Dendritic cell treated with granulocyte-macrophage colony-stimulating factor and Interleukin-4, amounts not matched to agents 40 ng/mL and 50 ng/mL, for 4 days (primary cell): ENCODE measurements around the gene HEATR5A.
"Not testable (repeated sequence)": the region's sequence is repeated elsewhere in the genome, so short reads cannot be mapped to it uniquely, and the experiment has no call there.

Experiments
- H3K27ac Mint-ChIP-seq: one replicate; pipeline ENCODE4 v1.8.0; 2022; ENCODE audit warnings: mild to moderate bottlenecking, mixed read lengths
- H3K27me3 Mint-ChIP-seq: one replicate; pipeline ENCODE4 v1.8.0; 2022; ENCODE audit warnings: mild to moderate bottlenecking, mixed read lengths
- H3K36me3 Mint-ChIP-seq: one replicate; pipeline ENCODE4 v1.8.0; 2022; ENCODE audit warnings: low read depth, mixed read lengths
- H3K4me1 Mint-ChIP-seq: one replicate; pipeline ENCODE4 v1.8.0; 2022; ENCODE audit warnings: low read depth, mixed read lengths
- H3K4me3 Mint-ChIP-seq: one replicate; pipeline ENCODE4 v1.8.0; 2022; ENCODE audit warnings: mild to moderate bottlenecking, moderate library complexity, mixed read lengths
- H3K9me3 Mint-ChIP-seq: one replicate; pipeline ENCODE4 v1.8.0; 2022; ENCODE audit warnings: mixed read lengths
- intact Hi-C: fragments of 100-400 bp; cut with micrococcal nuclease; formaldehyde crosslinking; loops from one replicate; pipeline ENCODE4 v1.15.0; 2022

HEATR5A gene

GRCh38 chr14:31440280-31440679 is 19.9 kb upstream of the HEATR5A start:
- Mint-ChIP-seq H3K27ac (no peak overlapping the region), H3K9me3 (no peaks in the 10 kb centered on the region), H3K27me3 (no peaks in the 10 kb centered on the region), H3K36me3 (peaks cover 6% of the 10 kb centered on the region), H3K4me3 (no peak overlapping the region), H3K4me1 (peaks cover 10% of the 10 kb centered on the region)
- intact Hi-C loops, result no loop called here

- Mint-ChIP-seq H3K4me1 (peaks cover 10% of the 10 kb centered on the region), H3K27me3 (no peaks in the 10 kb centered on the region), H3K9me3 (no peaks in the 10 kb centered on the region), H3K4me3 (no peak overlapping the region), H3K27ac (no peak overlapping the region), H3K36me3 (peaks cover 6% of the 10 kb centered on the region)
- intact Hi-C loops, result no loop called here
These were observed 19.2 kb upstream of the HEATR5A start for GRCh38 chr14:31439561-31439960.

- H3K4me1 Mint-ChIP-seq, H3K27me3 Mint-ChIP-seq, H3K27ac Mint-ChIP-seq, H3K4me3 Mint-ChIP-seq, H3K9me3 Mint-ChIP-seq, H3K36me3 Mint-ChIP-seq, intact Hi-C loops: not testable (repeated sequence)
These were observed 16.8 kb upstream of the HEATR5A start for GRCh38 chr14:31437045-31437691.

DNA sequence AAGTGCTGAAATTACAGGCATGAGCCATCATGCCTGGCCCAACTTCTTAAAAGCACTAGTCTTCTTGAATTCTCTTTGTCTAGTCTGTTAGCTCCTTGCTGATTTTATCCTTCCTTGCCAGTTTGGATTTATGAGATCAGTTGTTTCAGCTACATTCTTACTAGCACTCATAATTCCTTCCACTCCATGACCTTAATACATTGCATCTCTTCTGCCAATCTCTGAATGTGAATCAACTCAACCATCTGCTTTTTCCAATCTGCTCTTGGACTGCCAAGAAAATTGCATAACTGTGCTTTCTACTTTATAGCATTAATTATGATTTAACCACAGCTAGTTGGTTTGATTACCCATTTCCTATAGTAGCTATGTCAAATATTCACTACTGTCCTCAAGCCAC is 14.9 kb upstream of the HEATR5A start:
- H3K27ac Mint-ChIP-seq, result no peak overlapping the region
- no peaks in the 10 kb centered on the region for H3K27me3 Mint-ChIP-seq
- intact Hi-C loops, result no loop called here
- peaks cover 10% of the 10 kb centered on the region for H3K4me1 Mint-ChIP-seq
- H3K36me3 Mint-ChIP-seq, result peaks cover 6% of the 10 kb centered on the region
- peaks cover 9% of the 10 kb centered on the region for H3K9me3 Mint-ChIP-seq
- no peak overlapping the region for H3K4me3 Mint-ChIP-seq

- H3K36me3 Mint-ChIP-seq, result no peaks in the 10 kb centered on the region
- H3K9me3 Mint-ChIP-seq, result peaks cover 9% of the 10 kb centered on the region
- no peak overlapping the region for H3K4me3 Mint-ChIP-seq
- no peaks in the 10 kb centered on the region for H3K27me3 Mint-ChIP-seq
- intact Hi-C loops, result no loop called here
- no peak overlapping the region for H3K27ac Mint-ChIP-seq
- H3K4me1 Mint-ChIP-seq, result peaks cover 3% of the 10 kb centered on the region
These were observed 10.4 kb upstream of the HEATR5A start for GRCh38 chr14:31430634-31431264.

DNA sequence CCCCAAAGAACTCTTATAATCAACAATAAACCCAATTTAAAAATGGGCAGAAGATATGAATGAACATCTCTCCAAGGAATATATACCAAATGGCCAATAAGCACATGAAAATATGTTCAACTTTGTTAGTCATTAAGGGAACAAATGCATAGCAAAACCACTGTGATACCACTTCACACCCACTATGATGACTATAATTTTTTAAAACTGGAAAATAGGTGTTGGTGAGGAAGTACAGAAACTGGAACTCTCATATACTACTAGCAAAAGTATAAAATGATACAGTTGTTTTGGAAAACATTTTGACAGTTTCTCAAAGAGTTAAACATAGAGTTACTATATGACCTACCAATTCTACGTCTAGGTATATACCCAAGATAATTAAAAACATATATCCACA is 9.4 kb upstream of the HEATR5A start:
- Mint-ChIP-seq H3K27me3 (no peaks in the 10 kb centered on the region), H3K4me3 (no peak overlapping the region), H3K27ac (no peak overlapping the region), H3K4me1 (no peaks in the 10 kb centered on the region), H3K36me3 (no peaks in the 10 kb centered on the region), H3K9me3 (peaks cover 9% of the 10 kb centered on the region)
- intact Hi-C loops, result no loop called here

GRCh38 chr14:31428011-31428410 is 7.7 kb upstream of the HEATR5A start:
- no peaks in the 10 kb centered on the region for H3K36me3 Mint-ChIP-seq
- H3K4me1 Mint-ChIP-seq, result no peaks in the 10 kb centered on the region
- H3K27me3 Mint-ChIP-seq, result no peaks in the 10 kb centered on the region
- H3K27ac Mint-ChIP-seq, result no peak overlapping the region
- H3K4me3 Mint-ChIP-seq, result no peak overlapping the region
- intact Hi-C loops, result no loop called here
- peaks cover 9% of the 10 kb centered on the region for H3K9me3 Mint-ChIP-seq

DNA sequence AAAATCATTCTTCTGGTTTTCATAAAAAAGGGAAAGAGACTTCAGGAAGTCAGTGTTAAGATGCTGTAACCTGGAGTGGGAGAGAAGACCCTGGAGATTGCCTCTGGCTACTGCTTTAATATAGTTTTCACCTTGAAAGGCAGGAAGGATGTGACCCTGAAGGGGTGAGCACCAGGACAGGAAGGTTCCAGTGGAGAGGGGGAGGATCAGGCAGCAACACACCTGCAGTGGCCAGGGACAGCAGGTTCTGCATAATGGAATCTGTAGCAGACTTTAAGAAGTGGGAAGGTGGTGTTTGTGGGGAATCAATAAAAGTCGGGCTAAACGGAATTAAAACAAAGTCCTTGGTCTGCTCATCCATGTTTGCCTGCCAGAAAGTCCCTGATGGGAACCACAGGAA is 6.3 kb upstream of the HEATR5A start:
- Mint-ChIP-seq H3K4me1 (peaks cover 3% of the 10 kb centered on the region), H3K27ac (no peak overlapping the region), H3K27me3 (no peaks in the 10 kb centered on the region), H3K4me3 (no peak overlapping the region), H3K9me3 (no peaks in the 10 kb centered on the region), H3K36me3 (no peaks in the 10 kb centered on the region)
- intact Hi-C loops, result no loop called here

GRCh38 chr14:31425905-31426304 is 5.6 kb upstream of the HEATR5A start:
- H3K4me1 Mint-ChIP-seq, result peaks cover 10% of the 10 kb centered on the region
- intact Hi-C loops, result no loop called here
- H3K27me3 Mint-ChIP-seq, result no peaks in the 10 kb centered on the region
- H3K36me3 Mint-ChIP-seq, result no peaks in the 10 kb centered on the region
- no peaks in the 10 kb centered on the region for H3K9me3 Mint-ChIP-seq
- no peak overlapping the region for H3K4me3 Mint-ChIP-seq
- H3K27ac Mint-ChIP-seq, result no peak overlapping the region

DNA sequence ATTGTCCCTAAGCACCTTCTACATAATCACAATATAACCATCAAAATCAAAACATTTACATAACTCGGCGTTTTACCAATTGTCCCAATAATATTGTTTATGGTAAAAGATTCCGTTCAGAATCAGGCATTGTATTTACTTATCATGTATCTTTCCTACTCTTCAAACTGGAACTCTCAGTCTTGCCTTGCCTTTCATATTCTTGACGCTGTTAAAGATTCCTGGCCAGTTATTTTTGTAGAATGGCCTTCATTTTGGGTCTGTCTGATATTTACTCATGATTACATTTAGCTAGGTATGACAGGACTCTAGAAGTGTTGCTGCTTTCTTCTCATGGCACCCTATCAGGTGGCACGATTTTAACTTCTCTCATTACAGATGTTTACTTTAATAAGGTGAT is 850 bp upstream of the HEATR5A start:
- peak overlapping the region; percentile 97 for H3K4me3 Mint-ChIP-seq
- H3K9me3 Mint-ChIP-seq, result no peaks in the 10 kb centered on the region
- peaks cover 23% of the 10 kb centered on the region for H3K36me3 Mint-ChIP-seq
- H3K27me3 Mint-ChIP-seq, result no peaks in the 10 kb centered on the region
- peaks cover 32% of the 10 kb centered on the region for H3K4me1 Mint-ChIP-seq
- intact Hi-C loops, result loop anchor here (5.0 kb wide), 1 partner anchor 656 kb away; the partner anchor contains the start of gene ARHGAP5
- H3K27ac Mint-ChIP-seq, result peak overlapping the region; percentile 94

- intact Hi-C loops, result loop anchor here (2.0 to 5.0 kb wide), 2 partner anchors 37 to 657 kb away; partner anchors contain the start of genes ARHGAP5 and DTD2
- Mint-ChIP-seq H3K27ac (peak overlapping the region; percentile 94), H3K9me3 (no peaks in the 10 kb centered on the region), H3K36me3 (peaks cover 23% of the 10 kb centered on the region), H3K4me3 (peak overlapping the region; percentile 97), H3K27me3 (no peaks in the 10 kb centered on the region), H3K4me1 (peaks cover 36% of the 10 kb centered on the region)
These were observed 407 bp downstream of the HEATR5A start for GRCh38 chr14:31419967-31420318.

GRCh38 chr14:31419179-31419966 is 977 bp downstream of the HEATR5A start:
- H3K36me3 Mint-ChIP-seq, result peaks cover 23% of the 10 kb centered on the region
- H3K4me3 Mint-ChIP-seq, result peak overlapping the region; percentile 97
- peak overlapping the region; percentile 94 for H3K27ac Mint-ChIP-seq
- no peaks in the 10 kb centered on the region for H3K27me3 Mint-ChIP-seq
- no peaks in the 10 kb centered on the region for H3K9me3 Mint-ChIP-seq
- peaks cover 42% of the 10 kb centered on the region for H3K4me1 Mint-ChIP-seq
- intact Hi-C loops, result loop anchor here (2.0 kb wide), 1 partner anchor 37 kb away; the partner anchor contains the start of gene DTD2

DNA sequence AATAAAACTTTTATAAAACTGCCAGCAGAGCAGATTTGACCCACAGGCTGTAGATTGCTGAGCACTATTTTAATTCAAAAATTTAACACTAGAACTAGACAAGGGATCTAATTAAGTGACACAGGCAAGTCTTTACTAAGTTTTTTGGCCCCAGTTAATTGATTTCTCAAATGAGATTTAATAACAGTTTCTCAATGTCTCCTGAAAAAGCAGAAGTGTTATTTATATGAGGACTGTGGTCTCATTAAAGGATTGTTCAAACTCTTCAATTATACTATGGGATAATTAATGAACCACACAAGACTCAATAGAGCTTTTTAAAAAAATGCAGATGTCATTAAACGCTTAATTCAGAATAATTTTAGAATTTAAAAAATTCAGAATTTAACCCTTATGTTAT is 1.9 kb downstream of the HEATR5A start:
- H3K27ac Mint-ChIP-seq, result no peak overlapping the region
- H3K27me3 Mint-ChIP-seq, result no peaks in the 10 kb centered on the region
- no peak overlapping the region for H3K4me3 Mint-ChIP-seq
- H3K4me1 Mint-ChIP-seq, result peaks cover 50% of the 10 kb centered on the region
- peaks cover 23% of the 10 kb centered on the region for H3K36me3 Mint-ChIP-seq
- intact Hi-C loops, result loop anchor here (2.0 kb wide), 1 partner anchor 38 kb away; the partner anchor contains the start of gene DTD2
- H3K9me3 Mint-ChIP-seq, result no peaks in the 10 kb centered on the region

- no peak overlapping the region for H3K4me3 Mint-ChIP-seq
- H3K36me3 Mint-ChIP-seq, result peaks cover 15% of the 10 kb centered on the region
- H3K9me3 Mint-ChIP-seq, result no peaks in the 10 kb centered on the region
- peak overlapping the region; percentile 36 for H3K27ac Mint-ChIP-seq
- peaks cover 55% of the 10 kb centered on the region for H3K4me1 Mint-ChIP-seq
- intact Hi-C loops, result no loop called here
- no peaks in the 10 kb centered on the region for H3K27me3 Mint-ChIP-seq
These were observed 6.0 kb downstream of the HEATR5A start for GRCh38 chr14:31414190-31414833.
